H4 (cell line): ENCODE data around the gene CHST15. TPM values are rescaled to one million over a fixed set of nuclear protein-coding genes. Genes with fewer than 3 reads are reported as not detected.
"Not testable (repeated sequence)": the region's sequence is repeated elsewhere in the genome, so short reads cannot be mapped to it uniquely, and the experiment has no call there.

Experiments
- DNase-seq: peaks from one replicate; pipeline ENCODE4 v3.0.0-alpha.2; 2015; ENCODE audit warnings: low spot score
- total RNA-seq: library from RNA; depleted of rRNA; stranded (reverse); fragments of >200 nt; shearing (Covaris generic); gene quantifications from 2 replicates; pipeline ENCODE4 v1.2.3, GENCODE V29; 2014

Gene CHST15
- total RNA-seq, 1 experiment from 2014 or later, result 4.0 TPM

DNA sequence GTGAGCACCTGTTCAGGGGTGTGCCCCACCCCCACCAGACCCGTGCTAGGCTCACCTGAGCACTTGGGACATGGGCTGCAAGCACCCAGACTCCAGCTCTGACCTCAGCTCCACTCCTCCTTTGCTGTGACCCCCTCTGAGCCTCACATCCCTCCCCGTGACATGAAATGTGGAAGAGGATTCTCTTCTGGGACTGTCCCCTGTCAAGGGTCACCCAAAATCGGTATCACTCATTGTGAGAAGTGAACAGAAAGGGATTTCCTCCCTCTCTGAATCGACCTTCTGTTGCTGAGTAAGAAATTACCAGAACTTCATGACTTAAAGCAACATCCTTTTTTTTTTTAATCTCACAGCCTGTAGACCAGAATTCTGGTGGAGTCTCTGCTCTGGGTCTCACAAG is 6.2 kb upstream of the CHST15 start:
- no peak for DNase-seq

DNA sequence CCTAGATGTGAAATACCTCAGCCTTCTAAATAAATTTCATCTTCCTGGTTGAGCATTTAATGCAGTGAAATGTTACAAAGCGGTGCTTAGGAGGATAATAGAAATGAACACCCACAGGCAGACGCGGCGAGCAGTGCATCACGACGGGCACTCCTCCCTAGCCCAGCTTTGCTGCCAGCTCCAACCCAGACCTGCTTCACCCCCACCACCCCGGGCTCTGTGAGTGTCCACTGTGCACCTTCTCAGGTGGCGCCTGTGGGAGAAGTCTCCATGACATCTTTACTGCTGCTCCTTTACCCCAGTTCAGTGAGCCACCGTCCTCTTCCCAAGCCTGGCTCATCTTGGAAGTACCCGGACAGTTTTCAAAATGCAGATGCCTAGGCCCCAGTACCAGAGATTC is 5.2 kb upstream of the CHST15 start:
- DNase-seq, result no peak

DNA sequence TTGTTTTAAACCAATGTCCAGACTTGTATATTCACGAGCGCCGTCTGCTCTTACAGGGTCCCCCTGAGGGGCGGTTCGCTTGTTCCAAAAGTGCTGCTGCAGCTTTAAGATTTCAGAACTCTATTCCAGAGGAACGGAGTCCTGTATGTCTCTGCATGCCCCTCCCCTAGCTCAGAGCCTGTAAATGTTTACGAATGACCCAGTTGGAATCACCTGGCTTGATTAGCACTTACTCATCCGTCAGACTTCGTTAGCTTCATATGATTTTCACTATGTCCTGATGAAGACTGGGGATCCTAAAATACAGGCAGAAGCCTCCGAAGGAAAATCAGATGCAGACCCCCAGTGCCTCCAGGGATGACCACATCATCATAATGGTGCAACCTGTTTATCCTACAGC is 4.5 kb upstream of the CHST15 start:
- no peak for DNase-seq

DNA sequence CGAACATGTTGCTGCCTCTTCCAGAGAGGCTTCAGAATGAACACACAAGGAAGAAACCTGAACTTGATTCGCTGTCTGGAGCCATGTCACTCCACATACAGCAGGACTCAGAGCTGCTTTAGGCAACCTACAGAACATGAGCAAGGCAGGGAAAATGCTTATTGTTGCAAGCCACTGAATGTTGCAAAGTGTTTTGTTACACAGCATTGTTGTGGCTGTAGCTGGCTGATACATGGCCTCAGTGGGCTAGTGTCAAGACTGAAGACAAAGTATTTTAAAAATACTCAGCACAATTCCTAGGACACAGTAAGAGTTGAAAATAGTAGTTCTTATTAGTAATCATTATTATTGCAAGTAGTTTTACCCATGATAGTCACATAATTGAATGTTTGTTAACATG is 3.1 kb upstream of the CHST15 start:
- no peak for DNase-seq

DNA sequence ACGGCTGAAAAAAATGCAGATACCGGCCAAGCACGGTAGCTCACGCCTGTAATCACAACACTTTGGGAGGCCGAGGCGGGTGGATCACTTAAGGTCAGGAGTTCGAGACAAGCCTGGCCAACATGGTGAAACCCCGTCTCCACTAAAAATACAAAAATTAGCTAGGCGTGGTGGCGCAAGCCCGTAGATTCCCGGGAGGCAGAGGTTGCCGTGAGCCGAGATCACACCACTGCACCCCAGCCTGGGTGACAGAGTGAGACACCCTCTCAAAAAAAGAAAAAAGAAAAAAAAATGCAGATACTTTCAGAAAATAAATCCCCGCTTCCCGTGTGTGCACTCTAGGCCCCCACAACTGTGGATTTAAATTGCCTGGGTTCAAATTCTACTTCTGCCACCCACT is 2.4 kb upstream of the CHST15 start:
- DNase-seq, result not testable (repeated sequence)

DNA sequence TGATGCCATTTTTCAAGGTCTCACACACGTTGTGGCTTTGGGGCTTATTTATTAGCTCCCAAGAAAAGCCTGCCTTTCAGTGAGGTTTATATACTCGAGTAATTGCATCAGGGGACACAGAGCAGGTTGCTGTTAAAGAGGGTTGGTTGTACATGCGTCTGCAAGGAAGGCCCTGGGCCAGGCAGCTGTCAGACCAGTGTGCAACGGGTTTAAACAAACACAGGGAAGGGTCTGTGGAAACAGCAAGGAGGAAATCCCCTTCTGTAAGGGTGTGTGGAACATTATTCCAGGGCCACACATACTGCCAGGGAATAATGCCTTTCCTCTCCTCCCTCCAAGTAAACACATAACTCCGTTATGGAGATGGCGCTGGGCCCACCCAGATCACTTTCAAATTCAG is 1.7 kb upstream of the CHST15 start:
- no peak for DNase-seq

DNA sequence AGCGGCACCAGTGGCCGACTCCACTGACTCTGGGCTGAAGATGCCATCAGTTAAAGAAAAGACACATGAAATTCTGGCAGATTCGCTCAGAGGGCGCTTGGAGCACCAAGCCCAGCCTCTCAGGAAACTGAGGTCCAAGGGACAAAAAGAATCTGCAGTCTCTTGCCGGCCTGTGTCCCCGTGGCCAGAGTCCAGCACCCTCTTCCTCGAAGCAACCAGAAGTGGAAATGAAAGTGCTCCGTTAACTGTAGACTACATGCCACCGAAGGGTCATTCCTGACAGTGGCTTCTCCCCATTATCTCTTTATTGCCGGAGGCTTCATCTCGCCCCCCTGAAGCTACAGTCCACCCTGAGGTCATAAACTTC is 1.0 kb upstream of the CHST15 start:
- DNase-seq, result no peak

DNA sequence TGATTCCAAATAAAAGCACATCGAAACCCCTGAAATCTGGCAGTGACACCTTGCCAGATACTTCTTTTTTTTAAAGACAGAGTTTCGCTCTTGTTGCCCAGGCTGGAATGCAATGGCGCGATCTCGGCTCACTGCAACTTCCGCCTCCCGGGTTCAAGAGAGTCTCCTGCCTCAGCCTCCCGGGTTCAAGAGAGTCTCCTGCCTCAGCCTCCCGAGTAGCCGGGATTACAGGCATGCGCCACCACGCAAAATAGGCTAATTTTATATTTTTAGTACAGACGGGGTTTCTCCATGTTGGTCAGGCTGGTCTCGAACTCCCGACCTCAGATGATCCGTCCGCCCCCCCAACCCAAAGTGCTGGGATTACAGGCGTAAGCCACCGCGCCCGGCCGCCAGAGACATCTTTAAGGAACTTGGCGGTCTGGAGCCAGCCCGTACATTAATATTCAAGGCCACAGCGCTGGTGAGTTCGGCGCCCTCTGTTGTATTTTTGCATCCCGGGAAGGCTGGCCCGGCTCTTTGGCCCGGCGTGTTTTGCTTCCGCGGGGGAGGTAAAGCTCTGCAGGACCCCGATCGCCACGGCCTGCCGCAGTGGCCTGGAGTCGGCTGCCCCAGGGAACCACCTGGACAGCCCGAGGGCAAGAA is 498 bp upstream of the CHST15 start:
- DNase-seq, result not testable (repeated sequence)

DNA sequence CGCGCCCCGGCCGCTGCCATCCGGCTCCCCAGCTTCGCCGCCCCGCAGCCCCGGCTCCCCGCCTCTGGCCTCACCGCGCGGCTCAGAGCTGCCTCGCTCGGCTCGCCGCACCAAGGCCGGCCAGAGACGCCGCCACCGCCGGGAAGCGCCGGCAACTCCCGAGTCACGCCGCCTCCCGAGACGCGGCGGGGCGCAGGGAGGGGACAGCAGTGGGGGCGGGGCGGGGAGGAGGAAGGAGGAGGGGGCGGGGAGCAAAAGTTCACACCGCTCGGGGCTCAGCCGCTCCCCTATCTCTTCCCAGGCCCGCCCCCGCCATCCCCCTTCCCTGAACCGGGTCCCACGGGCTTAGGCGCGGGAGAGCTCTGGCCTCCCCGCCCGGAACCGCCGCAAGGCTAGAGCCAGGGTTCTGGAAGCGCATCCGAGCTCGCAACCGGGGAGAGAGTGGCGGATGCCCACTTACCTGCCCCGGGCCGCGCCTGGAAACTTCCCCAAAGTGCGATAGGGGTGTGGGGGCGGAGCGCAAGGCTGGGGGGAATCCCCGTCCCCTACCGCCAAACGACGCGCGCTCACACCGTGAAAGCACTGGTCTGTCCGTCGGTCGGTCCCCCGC is 1.0 kb downstream of the CHST15 start:
- no peak for DNase-seq

DNA sequence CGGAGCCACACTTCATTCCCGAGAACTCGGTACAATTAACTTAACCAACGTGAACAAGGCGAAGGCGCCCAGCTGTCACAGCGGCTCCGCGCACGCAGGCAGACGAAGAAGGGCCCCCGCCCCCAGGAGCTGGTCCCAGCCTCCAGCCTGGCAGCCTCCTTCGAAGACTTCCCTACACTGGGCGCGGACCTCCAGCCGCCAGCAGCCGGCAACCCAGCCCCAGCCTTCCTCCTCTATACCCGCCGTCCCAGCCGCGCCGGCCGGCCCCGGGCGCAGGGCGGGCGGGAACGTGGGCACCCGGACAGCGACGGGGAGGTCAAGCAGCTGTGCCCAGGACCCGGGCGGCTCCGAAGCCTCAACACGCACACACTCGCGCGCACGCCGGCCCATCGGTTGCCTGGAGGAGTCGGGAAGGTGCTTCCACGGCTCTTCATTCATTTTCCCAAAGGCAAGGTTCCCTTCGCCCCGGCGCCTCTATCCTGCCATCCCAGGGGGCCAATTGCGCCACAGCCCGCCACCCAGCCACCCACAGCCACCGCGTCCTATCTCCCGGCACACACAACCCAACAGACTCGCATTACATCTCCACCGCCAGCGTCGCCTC is 1.6 kb downstream of the CHST15 start:
- no peak for DNase-seq

DNA sequence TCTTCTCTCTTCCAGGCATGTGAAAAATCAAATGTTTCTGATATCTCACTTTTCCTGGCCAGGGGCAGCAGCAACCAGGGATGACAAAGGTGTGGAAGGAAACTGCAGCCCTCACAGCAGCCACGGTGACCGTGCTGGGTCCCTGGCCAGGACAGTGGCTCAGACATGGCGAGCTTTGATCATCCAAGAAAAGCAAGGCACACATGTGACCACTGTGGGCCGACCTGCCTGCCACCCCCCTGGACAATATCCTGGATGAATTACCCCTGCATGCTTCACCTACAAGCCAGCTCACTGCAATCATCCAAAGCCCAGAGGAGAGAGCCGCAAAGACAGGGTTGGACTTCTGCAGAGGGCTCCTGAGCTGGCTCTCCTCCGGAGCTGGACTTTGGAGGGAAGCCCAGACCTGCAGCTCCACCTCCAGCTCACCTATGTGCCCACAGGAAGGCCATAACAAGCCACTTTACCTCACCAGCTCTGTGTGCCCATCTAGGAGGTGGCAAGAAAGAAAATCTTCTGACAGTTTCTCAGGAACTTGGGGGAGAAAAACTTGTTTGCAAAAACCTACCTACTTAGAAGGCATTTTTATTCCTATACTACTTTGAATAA is 2.7 kb downstream of the CHST15 start:
- no peak for DNase-seq

DNA sequence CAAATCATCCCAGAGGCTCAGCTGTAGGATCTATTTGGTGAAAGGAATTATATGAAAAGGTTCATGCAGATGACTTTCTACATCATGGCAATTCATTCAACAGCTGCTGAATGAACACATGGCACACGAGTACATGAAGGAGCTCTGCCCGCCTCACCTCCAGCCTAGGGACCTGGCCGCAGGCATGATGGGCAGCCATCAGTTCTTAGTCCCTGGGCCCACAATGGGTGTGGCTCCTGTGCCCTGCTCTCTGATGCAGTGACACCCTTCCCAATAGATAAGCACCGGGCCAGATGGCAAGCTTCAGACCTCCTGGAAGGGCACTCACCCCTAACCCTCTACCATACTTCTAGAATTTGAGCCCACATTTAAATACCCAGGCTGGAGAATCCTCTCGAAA is 3.5 kb downstream of the CHST15 start:
- DNase-seq, result no peak

DNA sequence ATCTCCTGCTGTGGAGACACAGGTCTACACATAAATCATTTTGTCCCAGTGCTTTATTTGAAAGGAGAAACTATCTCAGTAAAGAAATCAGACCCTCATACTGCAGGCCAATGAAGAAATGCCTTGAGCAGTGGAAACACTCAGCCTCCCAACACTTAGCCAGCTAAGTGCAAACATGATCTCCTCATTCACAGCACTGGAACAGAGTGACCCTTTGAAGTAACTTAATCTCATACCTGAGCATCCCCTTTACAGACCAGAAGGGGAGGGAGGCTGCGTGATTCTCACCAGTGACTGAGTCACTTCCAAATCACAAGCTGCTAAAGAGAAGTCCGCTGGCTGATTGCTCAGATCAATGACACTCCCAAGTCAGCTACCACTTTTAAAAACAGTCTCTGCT is 4.5 kb downstream of the CHST15 start:
- no peak for DNase-seq

DNA sequence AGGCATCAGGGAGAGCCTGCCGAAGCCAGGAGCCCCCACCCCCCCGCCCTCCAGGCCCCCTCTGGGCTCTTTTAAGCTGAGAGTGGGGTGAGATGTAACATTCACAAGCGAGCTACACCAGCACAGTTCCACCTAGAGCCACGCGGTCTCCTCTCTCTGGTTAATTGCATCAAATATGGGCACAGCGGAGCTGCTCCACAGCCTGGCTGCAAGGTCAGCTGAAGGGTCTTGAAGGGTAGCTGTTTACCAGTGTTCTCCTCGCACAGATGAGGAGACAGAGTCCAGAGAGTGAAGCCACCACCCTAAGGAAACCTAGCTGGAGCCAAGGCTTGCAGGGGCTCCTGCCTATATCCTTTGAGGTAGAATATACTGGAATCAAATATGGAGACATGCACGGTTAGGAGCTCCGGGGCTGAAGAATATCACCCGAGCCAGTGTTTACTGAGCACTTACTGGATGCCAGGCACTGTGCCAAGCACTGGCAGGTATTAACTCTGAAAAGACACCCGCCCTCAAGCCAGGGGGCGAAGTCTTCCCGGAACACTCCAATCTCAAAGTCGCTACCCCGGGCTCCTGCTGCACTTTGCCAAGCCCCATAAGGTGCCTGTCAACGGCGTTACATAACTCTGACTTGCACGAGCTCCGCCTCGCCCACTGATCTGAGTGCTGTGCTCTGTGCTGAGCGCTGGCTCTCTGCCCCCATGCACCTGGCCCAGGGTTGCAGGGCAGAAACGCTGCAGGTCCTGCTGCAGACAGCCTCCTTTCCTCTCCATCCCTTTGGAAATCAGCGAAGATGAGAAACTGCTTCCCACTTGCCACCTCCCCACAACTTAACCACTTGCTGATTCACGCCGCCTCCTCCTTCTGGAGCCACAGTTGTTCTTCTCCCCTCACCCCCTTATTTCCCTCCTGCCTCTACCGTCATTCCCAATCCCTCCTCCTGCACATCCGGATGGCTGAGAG is 5.4 kb downstream of the CHST15 start:
- no peak for DNase-seq

DNA sequence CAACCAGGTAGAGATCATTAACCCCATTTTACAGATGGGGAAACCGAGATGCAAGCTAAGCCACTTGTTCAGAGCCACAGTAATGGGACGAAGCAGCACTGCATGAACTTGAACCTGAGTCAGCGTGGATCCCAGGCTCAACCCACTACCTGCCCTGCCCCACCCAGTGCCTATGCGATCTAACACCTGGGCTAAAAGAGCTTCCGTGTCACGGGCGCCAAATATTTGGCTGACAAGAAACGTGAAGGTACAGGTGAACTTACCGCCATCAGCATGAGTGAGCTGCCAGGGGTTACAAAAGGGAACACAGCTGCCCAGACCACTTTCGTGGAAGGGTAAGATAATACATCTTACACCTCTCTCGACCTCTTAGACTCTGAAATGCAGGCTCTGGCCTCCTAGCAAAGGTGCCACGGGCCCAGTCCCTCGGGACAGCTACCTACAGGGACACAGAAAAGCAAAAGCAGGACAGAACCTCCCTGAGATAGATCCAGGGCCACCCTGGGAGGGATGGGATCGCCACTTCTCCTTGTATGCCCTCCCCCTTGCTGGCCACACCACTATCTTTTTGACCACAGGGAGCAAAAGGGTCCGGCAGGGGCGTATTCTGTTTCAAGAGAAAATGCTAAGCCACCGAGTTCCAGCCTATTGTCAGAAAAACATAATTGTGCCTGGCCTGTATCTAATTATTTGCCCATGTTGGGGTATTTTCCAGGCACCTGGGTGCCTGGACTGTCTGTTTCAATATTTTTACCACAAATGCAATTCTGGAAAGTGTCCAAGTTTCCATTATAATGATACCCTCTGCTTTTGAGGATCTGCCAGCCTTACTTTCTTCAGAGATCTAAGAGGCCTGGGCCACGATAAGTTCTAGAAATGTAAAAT is 6.4 kb downstream of the CHST15 start:
- no peak for DNase-seq

DNA sequence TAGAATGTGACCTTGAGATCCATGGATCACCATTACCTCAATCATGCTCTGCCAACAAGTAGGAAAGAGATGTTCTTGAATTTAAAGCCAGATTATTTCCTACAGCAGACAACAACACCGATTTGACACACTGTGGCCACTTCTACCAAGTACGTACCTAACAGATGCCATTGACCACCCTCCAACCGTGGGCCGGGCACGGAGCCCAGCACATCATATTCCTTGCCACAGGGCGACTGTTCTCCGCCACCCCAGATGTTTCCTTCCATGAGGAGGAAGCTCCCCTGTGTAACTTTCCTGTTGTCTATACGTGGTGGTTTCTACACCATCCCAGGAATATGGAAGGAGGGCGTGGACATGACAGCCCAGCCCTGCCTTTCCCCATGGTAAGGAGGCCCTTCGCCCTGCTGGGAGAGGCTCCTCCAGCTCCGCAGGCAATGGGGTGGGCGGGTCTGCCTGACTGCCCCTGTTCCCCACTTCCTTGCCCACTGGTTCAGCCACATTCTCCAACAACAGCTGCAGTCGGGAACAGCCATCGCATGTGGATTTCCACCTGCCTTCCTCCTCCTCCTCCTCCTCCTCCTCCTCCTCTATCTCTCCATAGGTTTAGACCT is 7.2 kb downstream of the CHST15 start:
- no peak for DNase-seq

DNA sequence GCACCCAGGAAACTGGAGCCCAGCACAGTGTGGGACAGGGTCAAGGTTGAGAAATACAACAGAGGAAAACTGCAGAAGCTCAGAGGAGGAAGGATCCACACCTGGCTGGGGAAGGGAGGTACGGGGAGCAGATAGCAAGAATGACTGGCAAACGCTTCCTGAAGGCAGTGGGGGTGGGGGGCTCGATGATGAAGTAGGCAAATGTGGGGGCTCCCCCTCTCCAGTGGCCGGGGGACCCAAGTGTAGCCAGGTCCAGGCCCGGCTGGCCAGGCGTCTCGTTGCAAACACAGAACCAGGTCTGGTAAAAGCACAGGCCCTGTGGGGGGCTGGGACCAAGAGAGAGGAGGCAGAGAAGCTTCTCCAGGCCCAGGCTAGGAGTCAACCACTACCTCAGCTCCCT is 7.7 kb downstream of the CHST15 start:
- DNase-seq, result no peak

DNA sequence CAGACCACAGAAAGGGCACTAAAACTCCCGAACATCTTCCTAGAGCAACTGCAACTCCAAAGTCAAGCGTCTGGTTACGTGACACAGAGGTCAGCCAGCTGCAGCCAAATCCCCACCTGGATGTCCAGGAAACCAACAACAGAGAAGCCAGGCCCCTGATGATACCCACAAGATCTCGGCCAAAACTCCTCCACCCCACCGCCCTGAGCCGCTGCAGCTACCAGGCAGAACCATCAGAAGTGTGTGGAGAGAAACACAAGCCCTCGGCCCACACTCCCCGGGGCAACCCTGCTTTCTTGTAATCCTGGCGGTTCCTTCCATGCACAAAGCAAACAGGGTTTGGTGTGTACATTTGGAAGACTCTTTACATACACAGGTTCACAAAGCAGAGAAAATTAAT is 8.7 kb downstream of the CHST15 start:
- DNase-seq, result no peak

DNA sequence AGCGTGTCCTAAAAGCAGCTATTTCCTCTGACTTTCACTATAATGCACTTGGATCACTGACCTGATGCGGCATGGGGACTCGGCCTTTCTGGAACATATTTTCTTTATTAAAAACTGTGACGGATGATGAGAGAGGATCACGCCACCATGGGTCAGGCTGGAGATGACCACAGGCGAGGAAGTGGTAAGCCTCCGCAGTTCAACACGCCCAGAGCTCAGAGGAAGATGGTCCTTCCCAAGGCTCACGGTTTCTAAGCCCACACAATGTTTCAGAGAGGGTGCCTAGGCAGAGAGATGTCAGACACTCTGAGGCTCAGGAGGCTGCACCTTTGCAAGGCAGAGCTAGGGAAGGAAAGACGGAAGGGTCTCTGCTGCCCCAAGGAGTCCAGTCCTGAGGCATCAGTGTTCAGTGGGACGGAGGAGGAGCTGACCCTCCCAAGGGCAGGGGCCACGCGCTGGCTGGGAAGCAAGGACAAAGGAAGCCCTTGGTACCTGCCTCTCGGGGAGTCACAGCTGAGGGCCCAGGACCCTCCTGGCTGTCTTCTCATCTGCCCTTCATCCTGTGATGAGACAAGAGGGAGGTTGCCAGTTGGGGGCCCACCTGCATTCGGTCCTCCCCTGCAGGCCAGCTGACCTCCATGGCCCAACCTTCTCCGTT is 9.5 kb downstream of the CHST15 start:
- no peak for DNase-seq
